ENCODE measurements around the gene DENND4C. TPM values are rescaled to one million over a fixed set of nuclear protein-coding genes. Genes with fewer than 3 reads are reported as not detected.

Gene DENND4C
- total RNA-seq, 1 experiment from 2014 or later: 26.6 TPM

- no peak for TF ChIP-seq CTCF (conservative IDR thresholded peaks at IDR 0.05)
- no peak overlapping the region for H3T11ph ChIP-seq (ENCODE audit: low read length)
- no peak overlapping the region for H3K27ac ChIP-seq (ENCODE audit: insufficient read length, low read depth, low read length)
- no peak for DNase-seq
- no peak overlapping the region for H3K18ac ChIP-seq (ENCODE audit: insufficient read length, low read depth, low read length)
- no peaks in the 10 kb centered on the region for H3K79me1 ChIP-seq (ENCODE audit: insufficient read depth, low read depth, low read length, poor library complexity, severe bottlenecking)
- peaks cover 4 to 34% (median 32%) of the 10 kb centered on the region in 3 experiments; a peak in 6 of 7 replicates for H3K36me3 Mint-ChIP-seq (ENCODE audit: insufficient read depth in 1 of 3, low read depth in 3 of 3)
- H3K9me3 ChIP-seq (ENCODE audit: control insufficient read depth, low read depth, low read length): no peaks in the 10 kb centered on the region
- no peaks in the 10 kb centered on the region for H3K4me1 ChIP-seq (ENCODE audit: insufficient read depth, low read length)
- H3K27me3 Mint-ChIP-seq (ENCODE audit: low read depth): no peaks in the 10 kb centered on the region
- H3K14ac ChIP-seq (ENCODE audit: insufficient read depth, low read length): no peak overlapping the region
- no peak overlapping the region for H2BK20ac ChIP-seq (ENCODE audit: low read depth, low read length, poor library complexity, severe bottlenecking)
- no peak overlapping the region for H2AFZ ChIP-seq (ENCODE audit: low read length)
- H2BK12ac ChIP-seq (ENCODE audit: insufficient read length, low read depth, low read length): no peak overlapping the region
- no peak overlapping the region for H4K91ac ChIP-seq (ENCODE audit: insufficient read length, low read depth, low read length)
- no peaks in the 10 kb centered on the region for H4K20me1 ChIP-seq (ENCODE audit: control insufficient read depth, insufficient read depth, insufficient read length)
- no peak overlapping the region for H3K9ac ChIP-seq (ENCODE audit: extremely low read depth, insufficient read length, low read length)
- no peak overlapping the region for H3K56ac ChIP-seq (ENCODE audit: insufficient read length, low read depth, low read length)
- no peak overlapping the region for H2BK5ac ChIP-seq (ENCODE audit: insufficient read length, low read length)
- WGBS (ENCODE audit: extremely low coverage, insufficient read length, low lambda C conversion rate): no CpG with 5 or more reads among the region's 1 CpG
- H3K4me1 Mint-ChIP-seq: no peaks in the 10 kb centered on the region
- no peaks in the 10 kb centered on the region for H3K9me3 Mint-ChIP-seq
- no peaks in the 10 kb centered on the region for H3K79me2 ChIP-seq (ENCODE audit: insufficient read depth, low read length)
- no peak overlapping the region for H3K4ac ChIP-seq (ENCODE audit: low read depth, low read length)
- no peaks in the 10 kb centered on the region for H3K23me2 ChIP-seq (ENCODE audit: insufficient read length, low read depth, low read length, poor library complexity, severe bottlenecking)
- H4K8ac ChIP-seq (replicated peaks; ENCODE audit: insufficient read length, low read depth, low read length): no peak overlapping the region
- H3K27me3 ChIP-seq (ENCODE audit: insufficient read depth, low read length): no peaks in the 10 kb centered on the region
- no peak overlapping the region for H4K5ac ChIP-seq (ENCODE audit: insufficient read length, low read depth, low read length)
- no peak overlapping the region for H3K4me3 Mint-ChIP-seq
- no peak overlapping the region for H3K4me2 ChIP-seq (ENCODE audit: insufficient read depth, insufficient read length, low read length)
- no peak overlapping the region for H2AK5ac ChIP-seq (ENCODE audit: insufficient read length, low read length)
- no peak overlapping the region for H2BK120ac ChIP-seq (ENCODE audit: low read depth, low read length, poor library complexity, severe bottlenecking)
- H2BK15ac ChIP-seq (ENCODE audit: low read depth, low read length): no peak overlapping the region
- H3K27ac Mint-ChIP-seq: no peak overlapping the region
- no peak overlapping the region for H3K23ac ChIP-seq (ENCODE audit: insufficient read length, low read depth, low read length)
Measured at GRCh38 chr9:19303216-19303615, 72.7 kb downstream of the DENND4C start.

Measured in H9 (cell line).